Measurements from ENCODE around the gene AKTIP.

DNA sequence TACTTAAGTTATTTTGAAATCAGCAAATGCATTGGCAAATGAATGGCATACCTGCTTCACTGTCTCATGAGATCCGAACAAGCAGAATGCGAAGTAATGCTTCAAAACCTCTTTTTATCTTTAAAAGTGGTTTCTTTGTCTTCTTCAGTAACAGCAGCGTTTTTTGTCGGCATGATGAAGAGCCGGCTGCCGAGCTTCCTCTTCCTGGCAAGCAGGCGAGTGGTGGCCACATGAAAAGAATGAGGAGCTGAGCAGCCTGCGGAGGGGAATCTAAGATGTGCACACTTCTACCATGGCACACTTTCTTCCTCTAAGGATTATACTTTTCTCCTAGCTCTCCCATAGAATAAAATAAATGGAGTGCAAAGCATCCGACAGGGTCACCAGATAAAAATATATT, 42.4 kb upstream of the AKTIP start:
- TF ChIP-seq, protein P1, sequence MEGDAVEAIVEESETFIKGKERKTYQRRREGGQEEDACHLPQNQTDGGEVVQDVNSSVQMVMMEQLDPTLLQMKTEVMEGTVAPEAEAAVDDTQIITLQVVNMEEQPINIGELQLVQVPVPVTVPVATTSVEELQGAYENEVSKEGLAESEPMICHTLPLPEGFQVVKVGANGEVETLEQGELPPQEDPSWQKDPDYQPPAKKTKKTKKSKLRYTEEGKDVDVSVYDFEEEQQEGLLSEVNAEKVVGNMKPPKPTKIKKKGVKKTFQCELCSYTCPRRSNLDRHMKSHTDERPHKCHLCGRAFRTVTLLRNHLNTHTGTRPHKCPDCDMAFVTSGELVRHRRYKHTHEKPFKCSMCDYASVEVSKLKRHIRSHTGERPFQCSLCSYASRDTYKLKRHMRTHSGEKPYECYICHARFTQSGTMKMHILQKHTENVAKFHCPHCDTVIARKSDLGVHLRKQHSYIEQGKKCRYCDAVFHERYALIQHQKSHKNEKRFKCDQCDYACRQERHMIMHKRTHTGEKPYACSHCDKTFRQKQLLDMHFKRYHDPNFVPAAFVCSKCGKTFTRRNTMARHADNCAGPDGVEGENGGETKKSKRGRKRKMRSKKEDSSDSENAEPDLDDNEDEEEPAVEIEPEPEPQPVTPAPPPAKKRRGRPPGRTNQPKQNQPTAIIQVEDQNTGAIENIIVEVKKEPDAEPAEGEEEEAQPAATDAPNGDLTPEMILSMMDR (IDR thresholded peaks at IDR 0.05), result no peak
- no peak for TF ChIP-seq EP300 (IDR thresholded peaks at IDR 0.05)

Measured in suprapubic skin (tissue), 3 donors.